ENCODE measurements around the gene INTS1.
"Not testable (repeated sequence)": the region's sequence is repeated elsewhere in the genome, so short reads cannot be mapped to it uniquely, and the experiment has no call there.

The INTS1 gene

DNA sequence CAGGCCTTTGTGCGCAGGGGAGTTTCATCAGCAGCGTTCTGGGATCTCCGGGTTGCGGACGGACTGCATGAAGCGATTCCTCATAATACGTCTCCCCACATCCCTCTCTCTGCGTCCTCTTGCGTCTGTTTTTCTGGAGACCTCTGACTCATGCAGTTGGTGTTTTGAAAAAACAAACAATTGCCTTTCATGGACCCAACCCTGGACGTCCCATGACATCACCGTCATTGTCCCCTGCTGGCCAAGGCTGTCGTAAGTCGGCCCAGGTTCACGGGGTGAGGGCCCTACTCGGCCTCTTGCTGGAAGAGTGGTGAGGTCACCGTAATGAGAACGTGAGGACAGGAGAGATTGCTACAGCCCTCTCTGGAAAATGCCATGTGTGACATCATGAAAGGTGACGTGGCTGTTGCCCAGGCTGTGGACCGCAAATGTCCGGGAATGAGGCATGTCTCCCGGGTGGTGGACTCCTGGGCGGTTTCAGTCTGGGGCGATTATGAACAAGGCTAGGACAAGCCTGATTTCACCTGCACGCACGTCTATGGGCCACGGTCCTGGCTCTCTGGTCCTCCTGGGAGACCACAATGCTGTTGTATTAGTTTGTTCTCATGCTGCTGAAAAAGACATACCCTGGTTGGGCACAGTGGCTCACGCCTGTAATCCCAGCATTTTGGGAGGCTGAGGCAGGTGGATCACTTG is 16.5 kb upstream of the INTS1 start:
- no peaks in the 10 kb centered on the region for H3K4me1 ChIP-seq (ENCODE audit: low read depth, poor library complexity, severe bottlenecking)
- H3K27me3 ChIP-seq (ENCODE audit: insufficient read depth, low read depth), result peaks cover 64% of the 10 kb centered on the region
- no peak overlapping the region for H3K27ac ChIP-seq
- H2AFZ ChIP-seq (ENCODE audit: low read depth), result no peak overlapping the region
- no peak overlapping the region for H3K4me3 ChIP-seq (IDR thresholded peaks at IDR 0.05; ENCODE audit: insufficient read depth, low read depth, low read length)
- H3K9ac ChIP-seq, result no peak overlapping the region
- H4K20me1 ChIP-seq (ENCODE audit: insufficient read depth), result no peaks in the 10 kb centered on the region
- no peak for TF ChIP-seq CTCF (conservative IDR thresholded peaks at IDR 0.05; ENCODE audit: low read depth, low read length)
- no peaks in the 10 kb centered on the region for H3K36me3 ChIP-seq (ENCODE audit: insufficient read depth)
- no peaks in the 10 kb centered on the region for H3K79me2 ChIP-seq (ENCODE audit: insufficient read depth, low read depth)
- no peak overlapping the region for H3K4me2 ChIP-seq

DNA sequence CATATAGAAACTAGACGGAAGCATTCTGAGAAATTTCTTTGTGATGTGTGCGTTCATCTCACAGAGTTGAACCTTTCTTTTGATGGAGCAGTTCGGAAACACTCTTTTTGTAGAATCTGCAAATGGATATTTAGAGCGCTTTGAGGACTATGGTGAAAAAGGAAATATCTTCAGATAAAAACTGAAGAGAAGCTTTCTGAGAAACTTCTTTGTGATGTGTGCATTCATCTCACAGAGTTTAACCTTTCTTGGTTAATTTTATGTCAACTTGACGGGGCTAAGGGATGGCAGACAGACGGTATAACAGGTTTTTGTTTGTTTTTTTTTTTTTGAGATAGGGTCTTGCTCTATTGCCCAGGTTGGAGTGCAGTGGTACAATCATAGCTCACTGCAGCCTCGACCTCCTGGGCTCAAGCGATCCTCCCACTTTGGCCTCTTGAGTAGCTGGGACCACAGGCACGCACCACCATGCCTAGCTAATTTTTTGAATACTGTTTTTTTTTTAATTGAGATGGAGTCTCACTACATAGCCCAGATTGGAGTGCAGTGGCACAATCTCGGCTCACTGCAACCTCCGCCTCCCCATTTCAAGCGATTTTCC is 15.2 kb upstream of the INTS1 start:
- H3K4me1 ChIP-seq (ENCODE audit: low read depth, poor library complexity, severe bottlenecking); H3K4me3 ChIP-seq (IDR thresholded peaks at IDR 0.05; ENCODE audit: insufficient read depth, low read depth, low read length): not testable (repeated sequence)
- H3K27me3 ChIP-seq (ENCODE audit: insufficient read depth, low read depth), result peaks cover 58% of the 10 kb centered on the region

DNA sequence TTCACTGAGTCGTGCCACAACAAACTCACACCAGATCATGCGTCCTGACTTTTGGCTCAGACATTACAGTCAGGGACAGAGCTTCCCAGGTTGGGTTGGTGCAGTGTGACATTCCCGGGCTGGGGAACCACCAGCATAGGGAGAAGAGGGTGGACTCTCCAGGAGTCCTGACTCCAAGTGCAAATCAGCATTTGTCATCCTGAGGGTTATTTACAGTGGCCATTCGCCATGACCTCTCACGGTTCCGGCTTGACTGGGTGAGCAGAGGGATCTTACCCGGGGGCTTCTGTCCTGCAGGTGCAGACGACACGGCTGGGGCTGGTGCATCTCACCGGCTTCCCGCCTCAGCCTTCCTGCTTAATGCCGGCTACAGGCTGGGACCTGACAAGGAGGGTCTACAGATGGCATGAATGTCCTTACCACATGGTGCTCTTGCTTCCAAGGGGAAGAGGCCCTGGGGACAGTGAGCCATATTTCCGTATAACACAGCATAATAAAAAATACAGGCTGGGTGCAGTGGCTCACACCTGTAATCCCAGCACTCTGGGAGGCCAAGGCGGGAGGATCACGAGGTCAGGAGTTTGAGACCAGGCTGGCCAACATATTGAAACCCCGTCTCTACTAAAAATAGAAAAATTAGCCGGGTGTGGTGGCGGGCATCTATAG is 12.5 kb upstream of the INTS1 start:
- Histone ChIP-seq H3K79me2 (ENCODE audit: insufficient read depth, low read depth) (no peaks in the 10 kb centered on the region), H3K4me3 (IDR thresholded peaks at IDR 0.05; ENCODE audit: insufficient read depth, low read depth, low read length) (no peak overlapping the region), H3K27me3 (ENCODE audit: insufficient read depth, low read depth) (peaks cover 37% of the 10 kb centered on the region), H2AFZ (ENCODE audit: low read depth) (no peak overlapping the region), H3K4me1 (ENCODE audit: low read depth, poor library complexity, severe bottlenecking) (no peaks in the 10 kb centered on the region), H3K4me2 (no peak overlapping the region), H3K9ac (no peak overlapping the region), H4K20me1 (ENCODE audit: insufficient read depth) (no peaks in the 10 kb centered on the region), H3K27ac (no peak overlapping the region), H3K36me3 (ENCODE audit: insufficient read depth) (no peaks in the 10 kb centered on the region)
- TF ChIP-seq CTCF (conservative IDR thresholded peaks at IDR 0.05; ENCODE audit: low read depth, low read length), result no peak

More for the DNA sequence above, 15.2 kb upstream of the INTS1 start:
- H3K36me3 ChIP-seq (ENCODE audit: insufficient read depth); H3K27ac ChIP-seq; H3K9ac ChIP-seq; H3K4me2 ChIP-seq; H3K79me2 ChIP-seq (ENCODE audit: insufficient read depth, low read depth); H2AFZ ChIP-seq (ENCODE audit: low read depth); H4K20me1 ChIP-seq (ENCODE audit: insufficient read depth): not testable (repeated sequence)

- not testable (repeated sequence) for H3K27ac ChIP-seq; H3K36me3 ChIP-seq (ENCODE audit: insufficient read depth); H3K4me2 ChIP-seq; H3K9ac ChIP-seq; H4K20me1 ChIP-seq (ENCODE audit: insufficient read depth); H3K79me2 ChIP-seq (ENCODE audit: insufficient read depth, low read depth); H3K4me3 ChIP-seq (IDR thresholded peaks at IDR 0.05; ENCODE audit: insufficient read depth, low read depth, low read length); H3K4me1 ChIP-seq (ENCODE audit: low read depth, poor library complexity, severe bottlenecking); H2AFZ ChIP-seq (ENCODE audit: low read depth)
- peaks cover 33% of the 10 kb centered on the region; the same call in 1 of the 2 replicates for H3K27me3 ChIP-seq (ENCODE audit: insufficient read depth, low read depth)
Measured at GRCh38 chr7:1515509-1515967, 11.3 kb upstream of the INTS1 start.

GRCh38 chr7:1514995-1515401 is 10.8 kb upstream of the INTS1 start:
- Histone ChIP-seq H4K20me1 (ENCODE audit: insufficient read depth) (no peaks in the 10 kb centered on the region), H3K27ac (no peak overlapping the region), H3K4me1 (ENCODE audit: low read depth, poor library complexity, severe bottlenecking) (no peaks in the 10 kb centered on the region), H2AFZ (ENCODE audit: low read depth) (no peak overlapping the region), H3K9ac (no peak overlapping the region), H3K4me3 (IDR thresholded peaks at IDR 0.05; ENCODE audit: insufficient read depth, low read depth, low read length) (no peak overlapping the region), H3K4me2 (no peak overlapping the region), H3K79me2 (ENCODE audit: insufficient read depth, low read depth) (no peaks in the 10 kb centered on the region), H3K36me3 (ENCODE audit: insufficient read depth) (no peaks in the 10 kb centered on the region), H3K27me3 (ENCODE audit: insufficient read depth, low read depth) (peaks cover 29% of the 10 kb centered on the region; the same call in 1 of the 2 replicates)
- TF ChIP-seq CTCF (conservative IDR thresholded peaks at IDR 0.05; ENCODE audit: low read depth, low read length), result no peak
